SK-N-DZ (cell line): Measurements from ENCODE around the gene NRP1.
"Not testable (repeated sequence)": the region's sequence is repeated elsewhere in the genome, so short reads cannot be mapped to it uniquely, and the experiment has no call there.

Experiments
- DNase-seq: peaks from one replicate; pipeline ENCODE4 v3.0.0-alpha.2; 2015; ENCODE audit warnings: low spot score

The NRP1 gene

GRCh38 chr10:33323721-33324120 lies 10.7 kb downstream of the NRP1 start:
- DNase-seq, result no peak

GRCh38 chr10:33321516-33321915 lies 13.0 kb downstream of the NRP1 start:
- no peak for DNase-seq

- no peak for DNase-seq
These were observed 14.2 kb downstream of the NRP1 start for GRCh38 chr10:33320288-33320687.

GRCh38 chr10:33315891-33316290 lies 18.6 kb downstream of the NRP1 start:
- DNase-seq, result no peak

GRCh38 chr10:33314811-33315561 lies 19.5 kb downstream of the NRP1 start:
- DNase-seq, result no peak

- no peak for DNase-seq
These were observed 22.8 kb downstream of the NRP1 start for GRCh38 chr10:33311640-33312039.

GRCh38 chr10:33310853-33311252 lies 23.6 kb downstream of the NRP1 start:
- DNase-seq, result no peak

GRCh38 chr10:33309406-33309805 lies 25.1 kb downstream of the NRP1 start:
- no peak for DNase-seq

GRCh38 chr10:33307835-33308234 lies 26.6 kb downstream of the NRP1 start:
- no peak for DNase-seq

- DNase-seq, result no peak
These were observed 27.6 kb downstream of the NRP1 start for GRCh38 chr10:33306701-33307519.

- no peak for DNase-seq
These were observed 28.3 kb downstream of the NRP1 start for GRCh38 chr10:33306126-33306525.

- no peak for DNase-seq
These were observed 29.8 kb downstream of the NRP1 start for GRCh38 chr10:33304423-33305225.

GRCh38 chr10:33303988-33304387 lies 30.5 kb downstream of the NRP1 start:
- DNase-seq, result no peak

- DNase-seq, result no peak
These were observed 32.1 kb downstream of the NRP1 start for GRCh38 chr10:33302208-33302829.

GRCh38 chr10:33301097-33301789 lies 33.2 kb downstream of the NRP1 start:
- no peak for DNase-seq

- not testable (repeated sequence) for DNase-seq
These were observed 33.9 kb downstream of the NRP1 start for GRCh38 chr10:33300544-33300943.

- DNase-seq, result no peak
These were observed 35.6 kb downstream of the NRP1 start for GRCh38 chr10:33298893-33299292.

- no peak for DNase-seq
These were observed 36.4 kb downstream of the NRP1 start for GRCh38 chr10:33298110-33298509.

GRCh38 chr10:33295851-33296250 lies 38.6 kb downstream of the NRP1 start:
- no peak for DNase-seq

GRCh38 chr10:33293531-33294170 lies 40.8 kb downstream of the NRP1 start:
- no peak for DNase-seq

GRCh38 chr10:33293076-33293475 lies 41.4 kb downstream of the NRP1 start:
- no peak for DNase-seq
